ENCODE data around the gene ELAVL1.

The ELAVL1 gene

DNA sequence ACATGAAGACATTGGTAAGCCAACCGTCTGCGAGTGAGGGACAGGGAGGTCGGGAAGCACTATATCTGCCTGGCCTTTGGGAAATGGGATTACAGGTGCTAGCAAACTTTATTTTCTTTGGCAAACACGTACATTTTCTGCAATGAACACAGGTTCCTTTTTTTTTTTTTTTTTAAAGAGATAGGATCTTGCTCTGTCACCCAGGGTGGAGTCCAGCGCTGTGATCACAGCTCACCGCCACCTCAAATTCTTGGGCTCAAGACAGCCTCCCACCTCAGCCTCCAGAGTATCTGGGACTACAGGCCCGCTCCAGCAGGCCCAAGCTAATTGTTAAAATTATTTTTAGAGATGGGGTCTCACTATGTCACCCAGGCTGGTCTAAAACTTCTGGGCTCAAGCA is 24.2 kb downstream of the ELAVL1 start:
- TF ChIP-seq, protein P1, sequence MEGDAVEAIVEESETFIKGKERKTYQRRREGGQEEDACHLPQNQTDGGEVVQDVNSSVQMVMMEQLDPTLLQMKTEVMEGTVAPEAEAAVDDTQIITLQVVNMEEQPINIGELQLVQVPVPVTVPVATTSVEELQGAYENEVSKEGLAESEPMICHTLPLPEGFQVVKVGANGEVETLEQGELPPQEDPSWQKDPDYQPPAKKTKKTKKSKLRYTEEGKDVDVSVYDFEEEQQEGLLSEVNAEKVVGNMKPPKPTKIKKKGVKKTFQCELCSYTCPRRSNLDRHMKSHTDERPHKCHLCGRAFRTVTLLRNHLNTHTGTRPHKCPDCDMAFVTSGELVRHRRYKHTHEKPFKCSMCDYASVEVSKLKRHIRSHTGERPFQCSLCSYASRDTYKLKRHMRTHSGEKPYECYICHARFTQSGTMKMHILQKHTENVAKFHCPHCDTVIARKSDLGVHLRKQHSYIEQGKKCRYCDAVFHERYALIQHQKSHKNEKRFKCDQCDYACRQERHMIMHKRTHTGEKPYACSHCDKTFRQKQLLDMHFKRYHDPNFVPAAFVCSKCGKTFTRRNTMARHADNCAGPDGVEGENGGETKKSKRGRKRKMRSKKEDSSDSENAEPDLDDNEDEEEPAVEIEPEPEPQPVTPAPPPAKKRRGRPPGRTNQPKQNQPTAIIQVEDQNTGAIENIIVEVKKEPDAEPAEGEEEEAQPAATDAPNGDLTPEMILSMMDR (IDR thresholded peaks at IDR 0.05), result no peak

DNA sequence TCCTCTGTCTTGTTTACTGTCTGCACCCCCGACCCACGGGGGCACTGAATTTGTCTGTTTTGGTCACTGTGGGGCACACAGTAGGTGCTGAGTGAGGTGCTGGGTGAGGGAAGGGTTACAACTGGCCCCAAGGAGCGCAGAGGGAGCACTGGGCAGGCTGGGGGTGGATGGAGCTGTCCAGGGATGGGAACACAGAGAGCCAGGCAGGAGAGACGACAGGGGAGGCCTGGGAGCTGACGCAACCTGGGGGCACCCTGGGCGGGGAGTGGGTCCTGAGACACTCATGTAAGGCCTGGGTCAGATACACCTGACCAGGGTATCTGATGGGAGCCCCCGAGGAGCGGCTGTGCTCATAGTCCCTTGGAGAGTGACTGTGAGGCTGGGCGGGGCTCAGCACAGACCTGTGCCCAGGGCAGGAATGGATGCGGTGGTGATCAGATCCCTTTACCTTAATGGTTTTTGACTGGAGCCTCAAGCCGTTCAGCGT is 24.8 kb downstream of the ELAVL1 start:
- TF ChIP-seq, protein P1 (IDR thresholded peaks at IDR 0.05), result no peak

DNA sequence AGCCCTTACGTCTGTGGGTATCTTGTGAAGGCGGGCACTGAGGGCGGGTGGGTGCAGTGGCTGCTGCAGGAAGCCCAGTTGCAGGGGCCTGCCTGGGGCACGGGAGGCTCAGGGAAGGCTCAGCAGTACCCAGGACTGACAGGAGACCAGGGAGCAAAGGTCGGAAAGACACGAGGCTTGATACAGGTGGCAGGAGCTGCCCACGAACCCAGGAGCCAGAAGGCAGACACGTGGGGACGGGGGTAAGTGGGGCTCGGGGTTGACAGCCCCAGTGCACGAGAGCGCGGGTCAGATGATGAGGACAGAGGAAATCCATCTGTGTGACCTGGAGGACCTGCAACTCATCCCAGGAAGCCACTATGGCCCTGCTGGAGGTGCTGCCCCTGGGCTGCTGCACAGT is 25.3 kb downstream of the ELAVL1 start:
- TF ChIP-seq, protein P1 (IDR thresholded peaks at IDR 0.05), result no peak

DNA sequence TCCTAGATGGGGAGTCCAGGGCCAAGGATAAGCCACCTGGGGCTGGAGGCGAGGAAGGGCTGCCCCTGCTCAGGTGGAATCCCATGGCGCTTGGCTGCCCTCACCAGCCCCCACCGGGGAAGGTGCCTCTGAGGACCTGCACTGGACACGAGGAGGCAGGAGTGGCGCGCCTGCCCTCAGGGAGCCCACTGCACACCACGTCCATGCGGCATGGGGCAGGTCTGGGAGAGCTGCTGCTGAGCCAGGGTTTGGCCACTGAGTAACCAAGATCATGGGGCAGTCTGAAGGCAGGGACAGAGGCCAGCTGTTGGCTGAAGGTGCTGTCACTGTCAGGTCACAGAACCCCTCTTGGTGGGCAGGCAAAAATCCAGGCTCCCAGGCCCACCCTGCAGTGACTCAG is 25.9 kb downstream of the ELAVL1 start:
- TF ChIP-seq, protein P1 (IDR thresholded peaks at IDR 0.05), result no peak

DNA sequence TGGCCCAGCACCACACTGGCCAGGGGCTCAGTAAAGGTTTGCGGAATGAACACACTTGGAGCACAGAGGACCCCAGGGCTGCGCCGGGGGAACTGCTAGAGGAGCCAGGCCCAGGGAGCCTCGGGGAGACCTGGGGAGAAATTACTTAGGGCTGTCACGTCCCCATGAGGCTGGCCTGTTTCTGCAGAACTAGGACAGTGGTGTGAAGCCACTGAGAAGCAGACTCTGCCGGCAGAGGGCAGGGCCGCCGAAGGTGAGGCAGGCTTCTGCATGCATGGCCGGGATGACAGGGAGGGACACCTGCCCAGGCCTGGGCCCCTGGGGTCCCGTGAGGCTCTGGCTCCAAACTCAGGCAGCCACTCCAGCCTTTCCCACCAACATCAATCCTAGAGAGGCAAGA is 26.4 kb downstream of the ELAVL1 start:
- TF ChIP-seq, protein P1 (IDR thresholded peaks at IDR 0.05), result no peak; the same call in 1 of the 2 replicates

DNA sequence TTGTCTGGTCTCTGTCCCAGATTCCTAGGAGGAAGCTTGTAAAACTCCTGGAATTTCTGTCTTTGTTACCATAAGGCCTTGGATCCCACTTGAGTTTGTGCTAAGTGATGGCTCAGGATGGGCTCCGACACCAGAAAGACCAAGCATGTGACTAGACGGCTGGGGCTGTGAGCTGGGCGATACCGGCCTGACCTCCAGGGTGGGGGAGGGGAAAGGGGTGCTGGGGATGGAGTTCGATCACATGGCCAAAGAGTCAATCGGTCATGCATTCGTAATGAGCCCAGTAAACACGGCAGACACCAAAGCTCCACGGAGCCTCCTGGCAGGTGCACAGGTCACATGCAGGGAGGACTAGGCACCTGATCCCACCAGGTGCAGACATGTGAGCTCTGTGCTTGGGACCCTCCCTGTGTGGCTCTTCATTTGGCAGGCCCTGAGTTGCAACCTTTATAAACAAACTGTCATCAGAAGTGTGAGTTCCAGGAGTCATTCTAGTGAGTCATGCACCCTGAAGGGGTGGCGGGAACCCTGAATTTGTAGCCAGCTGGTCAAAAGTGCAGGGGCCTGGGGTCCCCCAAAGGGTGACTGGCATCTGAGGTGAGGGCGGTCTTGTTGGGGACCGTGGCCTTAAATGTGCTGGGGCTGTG is 27.1 kb downstream of the ELAVL1 start:
- TF ChIP-seq, protein P1 (IDR thresholded peaks at IDR 0.05), result no peak

DNA sequence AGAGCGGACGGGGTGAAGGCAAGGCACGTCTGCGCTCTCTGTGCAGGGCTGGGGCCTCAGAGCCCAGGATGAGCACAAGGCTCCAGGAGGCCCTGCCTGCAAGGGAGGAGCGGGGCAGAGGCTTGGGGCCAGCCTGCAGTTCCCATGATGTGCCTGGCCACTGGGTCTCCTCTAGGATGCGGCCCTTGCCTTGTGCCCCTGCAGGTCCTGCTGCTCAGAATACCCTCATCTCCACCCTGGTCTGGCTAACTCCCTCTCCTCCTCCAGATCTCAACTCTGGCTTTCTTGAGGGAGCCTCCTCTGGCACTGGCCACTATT is 27.8 kb downstream of the ELAVL1 start:
- TF ChIP-seq, protein P1 (IDR thresholded peaks at IDR 0.05), result no peak

All from LNCAP (cell line).